GM12878 (cell line): ENCODE data around the gene SLC9A3. TPM values are rescaled to one million over a fixed set of nuclear protein-coding genes. Genes with fewer than 3 reads are reported as not detected.

Experiments
- ASH2L ChIP-seq: fragments of 300-600, 200-600 bp; sonication (generic); IDR thresholded peaks from 2 replicates; pipeline ENCODE4 v1.6.1; 2017; ENCODE audit warnings: low read depth, mild to moderate bottlenecking, borderline replicate concordance
- HDGF ChIP-seq: fragments of 450-650 bp; IDR thresholded peaks from 2 replicates; pipeline ENCODE4 v1.6.1; 2016; ENCODE audit warnings: antibody characterized with exemption
- RB1 ChIP-seq: fragments of 450-650 bp; formaldehyde crosslinking; IDR thresholded peaks from 2 replicates; pipeline ENCODE4 v1.6.1; 2017; ENCODE audit warnings: mild to moderate bottlenecking, borderline replicate concordance
- SMARCA5 ChIP-seq: fragments of 450-650 bp; IDR thresholded peaks from 2 replicates; pipeline ENCODE4 v1.6.1; 2017; ENCODE audit warnings: mild to moderate bottlenecking
- STAT3 ChIP-seq: IDR thresholded peaks from 2 replicates; pipeline ENCODE4 v1.6.1; 2011; ENCODE audit warnings: low read depth, low read length, improper control_type of control experiment
- YY1 ChIP-seq: IDR thresholded peaks from 2 replicates; pipeline ENCODE4 v1.6.1; 2011; ENCODE audit warnings: low read depth, mild to moderate bottlenecking, low read length
- polyA plus RNA-seq, 11 experiments: library from polyadenylated mRNA; depleted of rRNA in 4 of 11; unstranded in 6 of 11; stranded (reverse) in 5 of 11; fragments of >200 nt; fragmentation: Nextera tagmentation in 4 of 11; fragmentation: Illumina TruSeq in 1 of 11; extraction: Ambion mirVana in 4 of 11; extraction: Trizol in 1 of 11; gene quantifications; 1 replicate in 1 of 11; 2 replicates in 10 of 11; pipeline versions ENCODE4 v1.2.1 to v1.2.3, GENCODE V29; 2011 to 2016; ENCODE audit warnings: inconsistent platforms in 2 of 11, missing spikeins in 2 of 11, low read depth in 1 of 11
- total RNA-seq, 4 experiments: library from RNA; depleted of rRNA in 3 of 4; stranded (reverse); fragments of >200 nt in 3 of 4; fragmentation: Illumina TruSeq in 1 of 4; extraction: Trizol in 1 of 4; gene quantifications; 2 replicates each; pipeline versions ENCODE4 v1.2.1 to v1.2.3, GENCODE V29; 2013 to 2021
- TF ChIP-seq, protein P1 (sequence below): fragments of 450-650 bp; IDR thresholded peaks from 2 replicates; pipeline ENCODE4 v1.6.1; 2017; ENCODE audit warnings: mild to moderate bottlenecking, moderate library complexity
- TF ChIP-seq, protein P2 (sequence below): fragments of 450-650 bp; IDR thresholded peaks from 2 replicates; pipeline ENCODE4 v1.6.1; 2017; ENCODE audit warnings: mild to moderate bottlenecking, moderate library complexity

Gene SLC9A3
- total and polyA plus RNA-seq, 10 of the 15 experiments (the other 5 are each of a cell fraction or from before 2014, with no cell fraction given): 0.04 to 5.2 (median 2.3) TPM; not detected in 1

DNA sequence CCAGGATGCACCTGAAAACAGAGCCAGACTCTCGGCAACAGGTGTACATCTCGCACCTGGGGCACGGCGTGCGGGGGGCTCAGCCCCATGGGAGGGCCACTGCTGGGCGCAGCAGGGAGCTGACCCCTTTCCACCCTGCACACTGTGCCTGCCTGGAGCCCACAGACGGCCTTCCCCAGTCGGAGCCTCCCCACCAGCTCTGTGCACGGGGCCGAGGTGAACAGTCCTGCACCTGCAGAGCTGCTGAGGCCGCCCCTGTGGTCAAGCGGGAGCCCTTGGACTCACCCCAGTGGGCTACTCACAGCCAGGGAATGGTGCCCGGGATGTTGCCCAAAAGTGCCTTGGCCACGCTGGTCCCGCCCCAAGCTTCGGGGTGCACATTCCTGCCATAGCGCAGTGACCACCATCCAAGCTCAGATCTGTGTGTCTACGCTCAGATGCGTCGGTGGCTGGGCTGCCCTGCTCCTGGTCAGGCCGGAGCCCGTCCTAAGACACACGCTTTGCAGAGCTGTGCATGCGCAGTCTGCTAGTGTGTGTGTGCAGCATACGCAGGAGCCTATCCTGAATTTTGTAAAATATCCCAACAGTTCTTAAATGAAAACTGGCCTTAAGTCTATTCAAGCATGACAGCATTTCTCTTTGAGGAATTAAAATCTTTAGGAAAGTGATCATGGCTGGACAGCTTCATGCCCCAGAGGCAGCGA, 89.7 kb downstream of the SLC9A3 start (continued):
- TF ChIP-seq, protein P1, sequence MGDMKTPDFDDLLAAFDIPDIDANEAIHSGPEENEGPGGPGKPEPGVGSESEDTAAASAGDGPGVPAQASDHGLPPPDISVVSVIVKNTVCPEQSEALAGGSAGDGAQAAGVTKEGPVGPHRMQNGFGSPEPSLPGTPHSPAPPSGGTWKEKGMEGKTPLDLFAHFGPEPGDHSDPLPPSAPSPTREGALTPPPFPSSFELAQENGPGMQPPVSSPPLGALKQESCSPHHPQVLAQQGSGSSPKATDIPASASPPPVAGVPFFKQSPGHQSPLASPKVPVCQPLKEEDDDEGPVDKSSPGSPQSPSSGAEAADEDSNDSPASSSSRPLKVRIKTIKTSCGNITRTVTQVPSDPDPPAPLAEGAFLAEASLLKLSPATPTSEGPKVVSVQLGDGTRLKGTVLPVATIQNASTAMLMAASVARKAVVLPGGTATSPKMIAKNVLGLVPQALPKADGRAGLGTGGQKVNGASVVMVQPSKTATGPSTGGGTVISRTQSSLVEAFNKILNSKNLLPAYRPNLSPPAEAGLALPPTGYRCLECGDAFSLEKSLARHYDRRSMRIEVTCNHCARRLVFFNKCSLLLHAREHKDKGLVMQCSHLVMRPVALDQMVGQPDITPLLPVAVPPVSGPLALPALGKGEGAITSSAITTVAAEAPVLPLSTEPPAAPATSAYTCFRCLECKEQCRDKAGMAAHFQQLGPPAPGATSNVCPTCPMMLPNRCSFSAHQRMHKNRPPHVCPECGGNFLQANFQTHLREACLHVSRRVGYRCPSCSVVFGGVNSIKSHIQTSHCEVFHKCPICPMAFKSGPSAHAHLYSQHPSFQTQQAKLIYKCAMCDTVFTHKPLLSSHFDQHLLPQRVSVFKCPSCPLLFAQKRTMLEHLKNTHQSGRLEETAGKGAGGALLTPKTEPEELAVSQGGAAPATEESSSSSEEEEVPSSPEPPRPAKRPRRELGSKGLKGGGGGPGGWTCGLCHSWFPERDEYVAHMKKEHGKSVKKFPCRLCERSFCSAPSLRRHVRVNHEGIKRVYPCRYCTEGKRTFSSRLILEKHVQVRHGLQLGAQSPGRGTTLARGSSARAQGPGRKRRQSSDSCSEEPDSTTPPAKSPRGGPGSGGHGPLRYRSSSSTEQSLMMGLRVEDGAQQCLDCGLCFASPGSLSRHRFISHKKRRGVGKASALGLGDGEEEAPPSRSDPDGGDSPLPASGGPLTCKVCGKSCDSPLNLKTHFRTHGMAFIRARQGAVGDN: no peak
- TF ChIP-seq RB1 (no peak), SMARCA5 (no peak), YY1 (no peak), HDGF (no peak), ASH2L (no peak), STAT3 (no peak)
- TF ChIP-seq, protein P2, sequence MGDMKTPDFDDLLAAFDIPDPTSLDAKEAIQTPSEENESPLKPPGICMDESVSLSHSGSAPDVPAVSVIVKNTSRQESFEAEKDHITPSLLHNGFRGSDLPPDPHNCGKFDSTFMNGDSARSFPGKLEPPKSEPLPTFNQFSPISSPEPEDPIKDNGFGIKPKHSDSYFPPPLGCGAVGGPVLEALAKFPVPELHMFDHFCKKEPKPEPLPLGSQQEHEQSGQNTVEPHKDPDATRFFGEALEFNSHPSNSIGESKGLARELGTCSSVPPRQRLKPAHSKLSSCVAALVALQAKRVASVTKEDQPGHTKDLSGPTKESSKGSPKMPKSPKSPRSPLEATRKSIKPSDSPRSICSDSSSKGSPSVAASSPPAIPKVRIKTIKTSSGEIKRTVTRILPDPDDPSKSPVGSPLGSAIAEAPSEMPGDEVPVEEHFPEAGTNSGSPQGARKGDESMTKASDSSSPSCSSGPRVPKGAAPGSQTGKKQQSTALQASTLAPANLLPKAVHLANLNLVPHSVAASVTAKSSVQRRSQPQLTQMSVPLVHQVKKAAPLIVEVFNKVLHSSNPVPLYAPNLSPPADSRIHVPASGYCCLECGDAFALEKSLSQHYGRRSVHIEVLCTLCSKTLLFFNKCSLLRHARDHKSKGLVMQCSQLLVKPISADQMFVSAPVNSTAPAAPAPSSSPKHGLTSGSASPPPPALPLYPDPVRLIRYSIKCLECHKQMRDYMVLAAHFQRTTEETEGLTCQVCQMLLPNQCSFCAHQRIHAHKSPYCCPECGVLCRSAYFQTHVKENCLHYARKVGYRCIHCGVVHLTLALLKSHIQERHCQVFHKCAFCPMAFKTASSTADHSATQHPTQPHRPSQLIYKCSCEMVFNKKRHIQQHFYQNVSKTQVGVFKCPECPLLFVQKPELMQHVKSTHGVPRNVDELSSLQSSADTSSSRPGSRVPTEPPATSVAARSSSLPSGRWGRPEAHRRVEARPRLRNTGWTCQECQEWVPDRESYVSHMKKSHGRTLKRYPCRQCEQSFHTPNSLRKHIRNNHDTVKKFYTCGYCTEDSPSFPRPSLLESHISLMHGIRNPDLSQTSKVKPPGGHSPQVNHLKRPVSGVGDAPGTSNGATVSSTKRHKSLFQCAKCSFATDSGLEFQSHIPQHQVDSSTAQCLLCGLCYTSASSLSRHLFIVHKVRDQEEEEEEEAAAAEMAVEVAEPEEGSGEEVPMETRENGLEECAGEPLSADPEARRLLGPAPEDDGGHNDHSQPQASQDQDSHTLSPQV: no peak
